OCI-LY7 (cell line): ENCODE measurements around the gene PSMB5. TPM values are rescaled to one million over a fixed set of nuclear protein-coding genes. Genes with fewer than 3 reads are reported as not detected.

ENCODE experiments used
- BruUV-seq: library from RNA; stranded (reverse); fragments of 400-500 nt; replicated peaks from 2 replicates; lab custom pipeline; 2021; lab: Mats Ljungman, UMichigan
- CTCF ChIA-PET: fragments of 300-600 bp; sonication (Branson Sonifier 250); formaldehyde crosslinking; loops from one replicate; lab custom pipeline; 2022; ENCODE audit warnings: antibody characterized with exemption; ENCODE audit not compliant: unreplicated experiment; lab: Charles Lee
- POLR2A ChIA-PET: fragments of 300-600 bp; sonication (Branson Sonifier 250); formaldehyde crosslinking; loops from one replicate; lab custom pipeline; 2022; ENCODE audit warnings: antibody characterized with exemption; lab: Charles Lee
- DNase-seq: peaks from one replicate; pipeline ENCODE4 v3.0.0-alpha.2; 2015; ENCODE audit warnings: low spot score
- H2AFZ ChIP-seq: fragments of 200-600 bp; sonication (generic), shearing (Covaris generic); 2 replicates; pipeline ENCODE4 v1.6.1; 2014; ENCODE audit warnings: mild to moderate bottlenecking, antibody characterized with exemption, low read length, moderate library complexity
- H3K27ac ChIP-seq: fragments of 200-600 bp; sonication (generic); 2 replicates; pipeline ENCODE4 v1.5.1; 2014; ENCODE audit warnings: mixed run types, low read depth, mild to moderate bottlenecking, moderate library complexity, low read length, inconsistent platforms; ENCODE audit not compliant: poor library complexity, severe bottlenecking
- H3K36me3 ChIP-seq: fragments of 200-600 bp; sonication (generic); 2 replicates; pipeline ENCODE4 v1.6.1; 2014; ENCODE audit warnings: mild to moderate bottlenecking, antibody characterized with exemption, low read length, moderate library complexity, mixed read lengths; ENCODE audit not compliant: insufficient read depth
- H3K4me1 ChIP-seq: fragments of 200-600 bp; sonication (generic); 2 replicates; pipeline ENCODE4 v1.5.1; 2014; ENCODE audit warnings: mild to moderate bottlenecking, low read length; ENCODE audit not compliant: insufficient read depth, poor library complexity, severe bottlenecking
- H3K4me2 ChIP-seq: fragments of 200-600 bp; sonication (generic); 2 replicates; pipeline ENCODE4 v1.6.1; 2014; ENCODE audit warnings: mild to moderate bottlenecking, low read length
- H3K4me3 ChIP-seq: fragments of 200-600 bp; sonication (generic); 2 replicates; pipeline ENCODE4 v1.5.1; 2014; ENCODE audit warnings: mild to moderate bottlenecking, low read depth, low read length; ENCODE audit not compliant: poor library complexity, severe bottlenecking
- H3K79me2 ChIP-seq: fragments of 200-600 bp; sonication (generic); 2 replicates; pipeline ENCODE4 v1.6.1; 2016; ENCODE audit warnings: low read depth, mild to moderate bottlenecking, low read length, moderate library complexity, mixed read lengths; ENCODE audit not compliant: insufficient read depth
- H3K9me2 ChIP-seq: fragments of 200-600 bp; sonication (generic); 2 replicates; pipeline ENCODE4 v1.6.1; 2016; ENCODE audit warnings: mild to moderate bottlenecking, low read length, mixed read lengths; ENCODE audit not compliant: insufficient read depth
- H3K9me3 ChIP-seq: fragments of 200-600 bp; sonication (generic); 2 replicates; pipeline ENCODE4 v1.6.1; 2014; ENCODE audit warnings: mild to moderate bottlenecking, mixed run types, low read length, mixed read lengths
- H4K20me1 ChIP-seq: fragments of 200-600 bp; sonication (generic); 2 replicates; pipeline ENCODE4 v1.6.1; 2014; ENCODE audit warnings: mild to moderate bottlenecking, antibody characterized with exemption, low read length, moderate library complexity, mixed read lengths; ENCODE audit not compliant: insufficient read depth
- CTCF ChIP-seq: fragments of 200-600 bp; sonication (generic); conservative IDR thresholded peaks from 2 replicates; pipeline ENCODE4 v1.5.1; 2014; ENCODE audit warnings: mild to moderate bottlenecking, antibody characterized with exemption, low read length, moderate library complexity, mixed read lengths
- EZH2phosphoT487 ChIP-seq: fragments of 200-600 bp; sonication (generic); IDR thresholded peaks from 2 replicates; pipeline ENCODE4 v1.6.1; 2018; ENCODE audit warnings: low read depth, borderline replicate concordance, mild to moderate bottlenecking, mixed run types, antibody characterized with exemption, low read length, moderate library complexity, mixed read lengths
- intact Hi-C: fragments of 100-400 bp; cut with micrococcal nuclease; formaldehyde crosslinking; loops from one replicate; pipeline ENCODE4 v1.10.0; 2022; ENCODE audit not compliant: unreplicated experiment
- total RNA-seq, 2 experiments: library from RNA; depleted of rRNA in 1 of 2; stranded (reverse); fragments of >200 nt in 1 of 2; shearing (Covaris generic) in 1 of 2; gene quantifications; 2 replicates each; pipeline ENCODE4 v1.2.3, GENCODE V29; 2014 to 2022

Gene PSMB5
- total RNA-seq, 2 experiments from 2014 or later, result 111 to 122 TPM

GRCh38 chr14:22997676-22998323 is 36.9 kb downstream of the PSMB5 start:
- Histone ChIP-seq H3K27ac (no peak overlapping the region), H4K20me1 (no peaks in the 10 kb centered on the region), H3K9me3 (no peaks in the 10 kb centered on the region), H3K4me3 (no peak overlapping the region), H3K79me2 (no peaks in the 10 kb centered on the region), H3K9me2 (no peaks in the 10 kb centered on the region), H3K4me2 (no peak overlapping the region), H3K36me3 (no peaks in the 10 kb centered on the region), H3K4me1 (peaks cover 4% of the 10 kb centered on the region), H2AFZ (no peak overlapping the region)
- BruUV-seq, result no TSS peak
- intact Hi-C loops, result no loop called here
- no peak for TF ChIP-seq EZH2phosphoT487
- no peak for TF ChIP-seq CTCF
- POLR2A ChIA-PET, result interaction anchor here (1.7 kb wide), 1 partner anchor 9 kb away, joined by 7 read pairs; no protein-coding TSS in a partner anchor
- CTCF ChIA-PET, result interaction anchor here (0.7 kb wide), 1 partner anchor 56 kb away, joined by 3 read pairs; no protein-coding TSS in a partner anchor
- DNase-seq, result no peak

GRCh38 chr14:22996768-22997654 is 37.7 kb downstream of the PSMB5 start:
- no peak for DNase-seq
- H3K9me2 ChIP-seq, result no peaks in the 10 kb centered on the region
- no peaks in the 10 kb centered on the region for H3K36me3 ChIP-seq
- no peak overlapping the region for H2AFZ ChIP-seq
- ChIA-PET CTCF (interaction anchor here (0.5 to 1.1 kb wide), 2 partner anchors 10 to 327 kb away, joined by 3 to 4 read pairs; no protein-coding TSS in a partner anchor), POLR2A (interaction anchor here (0.7 to 3.1 kb wide), 3 partner anchors 10 to 121 kb away, joined by 3 to 41 read pairs (median 7); no protein-coding TSS in a partner anchor)
- H3K9me3 ChIP-seq, result no peaks in the 10 kb centered on the region
- no peak overlapping the region for H3K27ac ChIP-seq
- no peaks in the 10 kb centered on the region for H3K79me2 ChIP-seq
- TF ChIP-seq EZH2phosphoT487, result no peak
- no peak for TF ChIP-seq CTCF
- H4K20me1 ChIP-seq, result no peaks in the 10 kb centered on the region
- peaks cover 4% of the 10 kb centered on the region for H3K4me1 ChIP-seq
- H3K4me3 ChIP-seq, result no peak overlapping the region
- H3K4me2 ChIP-seq, result no peak overlapping the region
- intact Hi-C loops, result no loop called here
- no TSS peak for BruUV-seq
